Subcutaneous adipose tissue (tissue), 4 donors: ENCODE results near the gene ABCG1. TPM values are rescaled to one million over a fixed set of nuclear protein-coding genes. Genes with fewer than 3 reads are reported as not detected.

Experiments
- total RNA-seq, 4 donors: library from RNA; depleted of rRNA; stranded (reverse); fragments of >200 nt; gene quantifications; one replicate each; pipeline ENCODE4 v1.1.0, GENCODE V29; 2016
- TF ChIP-seq, protein P1 (sequence below): fragments of 450-650 bp; IDR thresholded peaks from one replicate; pipeline ENCODE4 v1.5.1; 2016; ENCODE audit warnings: low read depth, mild to moderate bottlenecking, control low read depth, antibody characterized with exemption, moderate library complexity

Gene ABCG1
- total RNA-seq, 4 donors from 2014 or later: 8.6 to 34.7 (median 15.8) TPM

DNA sequence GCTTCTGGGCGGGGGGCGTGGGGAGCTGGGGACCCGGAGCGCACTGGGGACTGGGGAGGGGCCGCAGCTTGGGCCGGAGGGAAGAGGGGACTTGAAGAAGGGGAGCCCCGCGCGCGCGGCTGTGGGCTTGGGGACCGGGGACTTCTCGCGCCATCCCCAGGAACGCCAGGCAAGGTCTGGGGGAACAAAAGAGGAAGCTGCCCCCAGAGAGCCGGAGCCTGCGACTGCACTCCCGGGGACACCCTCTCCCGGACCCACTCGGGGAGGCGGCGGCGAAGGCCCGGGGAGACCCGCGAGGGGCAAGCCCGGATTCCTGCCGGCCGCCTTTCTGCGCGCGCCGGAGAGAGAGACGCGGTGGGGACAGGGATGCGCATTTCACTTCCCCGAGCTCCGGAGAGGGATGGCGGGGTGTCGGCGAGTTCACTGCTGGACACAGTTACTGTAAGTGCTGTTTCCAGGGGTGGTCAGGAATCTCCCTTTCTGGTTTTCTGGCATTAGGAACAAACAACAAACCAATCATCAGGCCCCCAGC lies 732 bp downstream of the ABCG1 start:
- TF ChIP-seq, protein P1, sequence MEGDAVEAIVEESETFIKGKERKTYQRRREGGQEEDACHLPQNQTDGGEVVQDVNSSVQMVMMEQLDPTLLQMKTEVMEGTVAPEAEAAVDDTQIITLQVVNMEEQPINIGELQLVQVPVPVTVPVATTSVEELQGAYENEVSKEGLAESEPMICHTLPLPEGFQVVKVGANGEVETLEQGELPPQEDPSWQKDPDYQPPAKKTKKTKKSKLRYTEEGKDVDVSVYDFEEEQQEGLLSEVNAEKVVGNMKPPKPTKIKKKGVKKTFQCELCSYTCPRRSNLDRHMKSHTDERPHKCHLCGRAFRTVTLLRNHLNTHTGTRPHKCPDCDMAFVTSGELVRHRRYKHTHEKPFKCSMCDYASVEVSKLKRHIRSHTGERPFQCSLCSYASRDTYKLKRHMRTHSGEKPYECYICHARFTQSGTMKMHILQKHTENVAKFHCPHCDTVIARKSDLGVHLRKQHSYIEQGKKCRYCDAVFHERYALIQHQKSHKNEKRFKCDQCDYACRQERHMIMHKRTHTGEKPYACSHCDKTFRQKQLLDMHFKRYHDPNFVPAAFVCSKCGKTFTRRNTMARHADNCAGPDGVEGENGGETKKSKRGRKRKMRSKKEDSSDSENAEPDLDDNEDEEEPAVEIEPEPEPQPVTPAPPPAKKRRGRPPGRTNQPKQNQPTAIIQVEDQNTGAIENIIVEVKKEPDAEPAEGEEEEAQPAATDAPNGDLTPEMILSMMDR: no peak

DNA sequence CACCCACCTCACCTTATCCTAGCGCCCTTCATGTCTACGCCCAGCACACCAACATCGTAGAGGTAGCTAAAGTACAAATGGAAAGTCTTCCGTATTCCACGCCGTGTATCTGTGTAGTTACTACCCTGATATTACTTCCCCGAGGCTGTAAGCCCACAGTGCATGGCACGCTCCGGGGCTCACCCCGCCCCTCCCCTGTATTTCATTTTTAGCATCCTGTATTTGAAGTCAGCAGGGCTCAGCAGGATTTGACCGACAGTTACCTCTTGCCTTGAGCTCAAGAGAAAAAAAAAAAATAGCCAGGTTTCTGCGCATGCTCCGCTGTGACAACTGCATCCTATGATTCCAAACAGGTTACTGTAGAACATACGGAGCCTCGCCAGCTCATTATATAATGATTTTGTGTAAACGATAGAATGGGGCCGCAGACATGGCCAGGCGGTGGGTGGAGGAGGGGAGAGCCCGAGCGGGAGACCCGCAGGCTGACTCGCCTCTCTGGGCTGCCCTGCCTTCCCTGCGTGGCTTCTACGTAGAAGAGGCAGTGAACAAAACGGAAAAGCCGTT lies 1.3 kb downstream of the ABCG1 start:
- TF ChIP-seq, protein P1: no peak

DNA sequence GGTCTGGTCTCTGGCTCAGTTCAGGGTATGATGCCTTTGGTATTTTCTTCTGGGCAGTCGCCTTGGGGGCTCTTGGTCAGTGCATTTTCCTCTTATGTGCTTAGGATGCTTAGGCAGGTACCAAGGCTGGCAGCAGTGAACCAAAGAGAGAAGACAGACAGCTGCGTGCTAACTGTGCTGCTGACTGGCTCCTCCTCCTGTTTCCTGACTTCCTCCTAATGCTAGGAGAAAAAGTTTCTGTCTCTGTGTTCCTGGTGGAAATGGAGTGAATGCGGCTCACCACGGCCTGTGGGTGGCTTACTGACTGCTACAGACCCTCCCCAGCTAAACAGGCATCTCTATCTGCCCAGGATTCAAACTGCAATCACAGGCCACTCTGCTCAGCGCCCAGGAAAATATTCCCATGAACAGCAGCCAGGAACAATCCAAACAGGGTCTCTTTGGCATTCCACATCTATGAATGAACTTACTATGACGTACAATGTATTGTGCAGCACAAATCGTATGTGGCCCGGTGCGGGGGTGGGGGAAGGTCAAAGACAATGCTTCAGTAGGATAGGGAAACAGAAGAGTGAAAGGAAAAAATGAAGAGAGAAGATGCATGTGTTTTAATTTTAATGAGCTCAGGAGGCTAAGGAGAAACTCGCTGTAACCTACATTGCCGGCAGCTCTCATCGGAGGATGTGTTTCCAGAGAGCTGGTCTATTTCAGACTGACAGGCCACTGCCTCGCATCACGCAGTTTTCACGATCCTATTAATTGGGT lies 2.8 kb downstream of the ABCG1 start:
- TF ChIP-seq, protein P1: no peak

DNA sequence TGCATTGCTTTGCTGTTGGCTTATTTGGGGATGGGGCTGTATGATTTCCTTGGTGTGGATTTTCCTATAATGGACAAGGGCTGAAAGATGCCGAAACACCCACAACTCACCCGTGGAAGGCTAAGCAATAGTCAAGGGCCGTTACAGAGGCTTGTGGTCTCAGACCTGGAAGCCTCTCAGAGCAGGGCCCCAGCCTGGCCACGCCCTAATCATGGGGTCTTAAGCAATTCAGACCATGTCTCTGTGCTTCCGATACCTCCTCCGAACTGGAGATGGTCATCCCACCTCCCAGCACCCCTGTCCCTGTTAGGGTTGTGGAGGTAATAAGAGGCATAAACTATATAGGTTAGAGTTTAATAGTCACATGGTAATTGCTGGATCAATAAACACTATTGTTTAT lies 3.4 kb downstream of the ABCG1 start:
- TF ChIP-seq, protein P1: no peak

DNA sequence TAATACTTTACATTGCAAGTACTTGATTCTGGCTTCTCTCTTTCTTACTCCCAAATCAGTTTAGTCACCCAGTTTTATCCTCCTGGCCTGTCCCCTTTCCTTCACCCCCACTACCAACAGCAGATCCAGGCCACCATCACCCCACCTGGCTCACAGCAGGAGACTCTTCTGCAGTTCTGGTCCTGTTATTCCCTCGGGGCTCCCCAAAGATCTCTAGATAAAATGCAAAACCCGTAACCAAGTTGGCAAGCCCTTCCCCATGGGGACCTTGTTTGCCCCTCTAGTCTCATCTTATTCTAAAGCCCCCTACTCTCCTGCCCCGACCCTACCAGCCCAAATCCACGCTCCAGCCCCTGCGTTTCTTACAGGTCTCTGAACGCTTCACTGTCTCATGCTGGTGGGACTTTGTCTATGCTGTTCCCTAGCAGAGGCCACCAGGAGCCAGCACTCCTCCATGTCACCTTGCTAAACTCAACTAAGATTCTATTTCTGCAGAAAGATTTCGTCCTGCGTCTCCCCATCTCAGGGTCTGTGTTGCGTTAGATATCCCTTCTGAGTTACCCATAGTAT lies 4.0 kb downstream of the ABCG1 start:
- TF ChIP-seq, protein P1: no peak

DNA sequence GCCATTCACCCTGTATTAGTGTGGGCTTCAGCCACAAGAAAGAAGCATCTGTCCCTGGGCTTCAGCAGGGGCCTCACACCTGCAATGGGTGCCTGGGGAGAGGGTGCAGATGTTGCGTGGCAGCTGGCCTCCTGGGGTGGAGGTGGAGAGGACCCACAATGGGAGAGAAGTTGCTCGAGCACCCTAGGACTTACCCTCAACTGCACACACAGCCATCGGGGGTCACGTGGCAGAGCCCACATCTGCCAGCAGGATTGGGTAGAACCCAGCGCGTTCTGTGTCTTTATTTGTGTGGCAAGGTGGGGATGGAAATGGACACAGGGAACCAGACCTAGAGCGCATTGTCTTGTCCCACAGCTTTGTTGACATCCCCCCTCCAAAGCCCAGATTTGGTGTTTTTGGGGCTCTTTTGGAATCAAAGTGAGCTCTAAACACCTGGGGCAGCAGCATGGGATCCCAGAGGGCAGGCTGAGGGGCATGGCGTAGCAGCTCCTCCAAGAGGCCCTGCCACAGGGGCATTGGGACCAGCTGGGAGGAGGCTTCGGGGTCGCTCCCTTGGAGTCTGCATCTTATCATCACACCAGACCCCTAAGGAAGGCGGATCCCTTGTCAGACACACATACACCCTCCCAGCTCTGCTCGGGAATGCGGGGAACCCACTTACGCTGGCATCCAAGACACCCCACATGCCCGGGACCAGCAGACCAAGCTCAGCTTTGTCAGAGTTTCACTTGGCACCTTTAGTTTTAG lies 5.1 kb downstream of the ABCG1 start:
- TF ChIP-seq, protein P1: no peak
